A549 treated with CORT108297 at 1 μM for 4 hours (cell line): ENCODE measurements around the gene C9orf40. TPM values are rescaled to one million over a fixed set of nuclear protein-coding genes. Genes with fewer than 3 reads are reported as not detected.

Source experiments
- total RNA-seq: library from RNA; stranded (reverse); fragments of 200-300 nt; extraction: Qiagen RNA extraction; gene quantifications from 5 replicates; pipeline ENCODE4 v1.2.3, GENCODE V29; 2022

C9orf40 gene
- 7.4 to 13.0 TPM (median 11.4 TPM) in 5 replicates for total RNA-seq

GRCh38 chr9:74952201-74953151 lies at the start of gene C9orf40:
TSS of gene C9orf40 (minus strand) at chr9:74952912. CDS start at chr9:74952611, 301 bp downstream.

Other genes with a start within 250 kb of the C9orf40 start
- gene TRPM6, start 65.0 kb downstream of the C9orf40 start, total RNA-seq: 1.2 to 1.4 TPM (median 1.3 TPM) in 5 replicates
- 11.5 to 14.7 TPM (median 13.7 TPM) in 5 replicates for gene CARNMT1, start 75.4 kb upstream of the C9orf40 start, total RNA-seq
- 4.9 to 6.3 TPM (median 5.3 TPM) in 5 replicates for gene NMRK1, start 135.2 kb upstream of the C9orf40 start, total RNA-seq
- 13.7 to 18.8 TPM (median 14.9 TPM) in 5 replicates for gene OSTF1, start 135.6 kb upstream of the C9orf40 start, total RNA-seq